K562 (cell line): ENCODE measurements around the gene PTBP3. TPM values are rescaled to one million over a fixed set of nuclear protein-coding genes. Genes with fewer than 3 reads are reported as not detected.

Experiments used
- CSDE1 ChIP-seq, 2 experiments: fragments of 450-650 bp; IDR thresholded peaks; 2 replicates each; pipeline ENCODE4 v1.6.1; 2016; ENCODE audit warnings: mild to moderate bottlenecking in 1 of 2
- FOS ChIP-seq: IDR thresholded peaks from 3 replicates; pipeline ENCODE4 v1.6.1; 2011; ENCODE audit not compliant: insufficient read length; ENCODE audit errors: extremely low read depth
- HDAC2 ChIP-seq: fragments of 450-650 bp; IDR thresholded peaks from 2 replicates; pipeline ENCODE4 v1.6.1; 2016; ENCODE audit warnings: mild to moderate bottlenecking
- HDGF ChIP-seq: fragments of 450-650 bp; IDR thresholded peaks from 2 replicates; pipeline ENCODE4 v1.6.1; 2016
- NFATC3 ChIP-seq: fragments of 450-650 bp; IDR thresholded peaks from 2 replicates; pipeline ENCODE4 v1.6.1; 2017; ENCODE audit warnings: mild to moderate bottlenecking
- NONO ChIP-seq, 2 experiments: fragments of 200-400 bp in 1 of 2; fragments of 450-650 bp in 1 of 2; formaldehyde crosslinking in 1 of 2; IDR thresholded peaks; 2 replicates each; pipeline ENCODE4 v1.6.1; 2017; ENCODE audit warnings: low read depth in 2 of 2, mild to moderate bottlenecking in 2 of 2, moderate library complexity in 2 of 2, low read length in 1 of 2
- NR2C1 ChIP-seq, 2 experiments: fragments of 450-650 bp; IDR thresholded peaks; 2 replicates each; pipeline ENCODE4 v1.6.1; 2017; ENCODE audit warnings: mild to moderate bottlenecking in 2 of 2, antibody characterized with exemption in 1 of 2, inconsistent platforms in 1 of 2, missing compliant biosample characterization in 1 of 2, missing genetic modification characterization in 1 of 2
- PCBP1 ChIP-seq: fragments of 200-400 bp; formaldehyde crosslinking; IDR thresholded peaks from 2 replicates; pipeline ENCODE4 v1.6.1; 2018; ENCODE audit warnings: mild to moderate bottlenecking, low read depth, low read length; ENCODE audit not compliant: poor library complexity, severe bottlenecking
- POLR2H ChIP-seq: IDR thresholded peaks from 2 replicates; pipeline ENCODE4 v1.6.1; 2016; ENCODE audit warnings: missing genetic modification characterization, low read depth, mild to moderate bottlenecking, control low read depth, missing compliant biosample characterization, moderate library complexity
- POLR3G ChIP-seq: IDR thresholded peaks from 2 replicates; pipeline ENCODE4 v1.6.1; 2011; ENCODE audit not compliant: insufficient read length, insufficient replicate concordance; ENCODE audit errors: extremely low read depth
- RBM34 ChIP-seq: fragments of 200-400 bp; formaldehyde crosslinking; IDR thresholded peaks from 2 replicates; pipeline ENCODE4 v1.6.1; 2018; ENCODE audit warnings: low read length, borderline replicate concordance; ENCODE audit not compliant: insufficient read depth
- TGIF2 ChIP-seq: sonication (generic); formaldehyde crosslinking; IDR thresholded peaks from 2 replicates; pipeline ENCODE4 v1.8.1; 2022; ENCODE audit warnings: mild to moderate bottlenecking, missing genetic modification reagents, moderate library complexity
- THAP12 ChIP-seq: fragments of 250-450 bp; sonication (Bioruptor Pico); IDR thresholded peaks from 2 replicates; pipeline ENCODE4 v1.9.0; 2021; ENCODE audit warnings: mild to moderate bottlenecking, inconsistent platforms
- ZBTB8A ChIP-seq: fragments of 450-650 bp; IDR thresholded peaks from 2 replicates; pipeline ENCODE4 v1.6.1; 2018; ENCODE audit warnings: mild to moderate bottlenecking, moderate library complexity; ENCODE audit not compliant: partially characterized antibody
- ZNF174 ChIP-seq: fragments of 250-450 bp; sonication (Bioruptor Pico); IDR thresholded peaks from 2 replicates; pipeline ENCODE4 v1.4.0; 2020; ENCODE audit warnings: mild to moderate bottlenecking
- ZNF311 ChIP-seq: fragments of 250-450 bp; sonication (Bioruptor Pico); IDR thresholded peaks from 2 replicates; pipeline ENCODE4 v1.4.0; 2020; ENCODE audit warnings: mild to moderate bottlenecking, moderate library complexity
- ZNF707 ChIP-seq: fragments of 250-450 bp; sonication (Bioruptor Pico); conservative IDR thresholded peaks from 2 replicates; pipeline ENCODE4 v1.8.0; 2022; ENCODE audit warnings: inconsistent platforms, mild to moderate bottlenecking, moderate library complexity
- polyA plus RNA-seq, 8 experiments: library from polyadenylated mRNA; depleted of rRNA in 4 of 8; stranded (reverse) in 5 of 8; unstranded in 3 of 8; fragments of >200 nt; fragmentation: Nextera tagmentation in 2 of 8; fragmentation: Illumina TruSeq in 1 of 8; extraction: Ambion mirVana in 2 of 8; extraction: Trizol in 1 of 8; gene quantifications; 2 replicates each; pipeline versions ENCODE4 v1.2.1 to v1.2.3, GENCODE V29; 2011 to 2014; ENCODE audit warnings: inconsistent platforms in 1 of 8, missing spikeins in 1 of 8
- total RNA-seq, 7 experiments: library from RNA; depleted of rRNA in 6 of 7; stranded (reverse); fragments of >200 nt in 6 of 7; fragmentation: Illumina TruSeq in 2 of 7; extraction: Trizol in 2 of 7; gene quantifications; 2 replicates each; pipeline versions ENCODE4 v1.2.1 to v1.2.3, GENCODE V29; 2011 to 2021; ENCODE audit warnings: low replicate concordance in 1 of 7
- TF ChIP-seq, protein P1 (sequence below): sonication (generic); formaldehyde crosslinking; IDR thresholded peaks from 2 replicates; pipeline ENCODE4 v1.8.1; 2022; ENCODE audit warnings: missing genetic modification reagents
- TF ChIP-seq, protein P2 (sequence below): sonication (generic); formaldehyde crosslinking; IDR thresholded peaks from 2 replicates; pipeline ENCODE4 v1.8.0; 2022; ENCODE audit warnings: missing genetic modification reagents, mild to moderate bottlenecking, moderate library complexity, borderline replicate concordance
- TF ChIP-seq, protein P3 (sequence below): sonication (generic); formaldehyde crosslinking; IDR thresholded peaks from 2 replicates; pipeline ENCODE4 v1.8.0; 2023; ENCODE audit warnings: mild to moderate bottlenecking, missing genetic modification reagents
- TF ChIP-seq, protein P4 (sequence below): fragments of 450-650 bp; IDR thresholded peaks from one replicate; pipeline ENCODE4 v1.6.1; 2018; ENCODE audit warnings: mild to moderate bottlenecking, moderate library complexity; ENCODE audit not compliant: partially characterized antibody

Gene PTBP3
- total and polyA plus RNA-seq, 9 of the 15 experiments (the other 6 are each of a cell fraction or from before 2014, with no cell fraction given): 22.4 to 132 (median 68.0) TPM

DNA sequence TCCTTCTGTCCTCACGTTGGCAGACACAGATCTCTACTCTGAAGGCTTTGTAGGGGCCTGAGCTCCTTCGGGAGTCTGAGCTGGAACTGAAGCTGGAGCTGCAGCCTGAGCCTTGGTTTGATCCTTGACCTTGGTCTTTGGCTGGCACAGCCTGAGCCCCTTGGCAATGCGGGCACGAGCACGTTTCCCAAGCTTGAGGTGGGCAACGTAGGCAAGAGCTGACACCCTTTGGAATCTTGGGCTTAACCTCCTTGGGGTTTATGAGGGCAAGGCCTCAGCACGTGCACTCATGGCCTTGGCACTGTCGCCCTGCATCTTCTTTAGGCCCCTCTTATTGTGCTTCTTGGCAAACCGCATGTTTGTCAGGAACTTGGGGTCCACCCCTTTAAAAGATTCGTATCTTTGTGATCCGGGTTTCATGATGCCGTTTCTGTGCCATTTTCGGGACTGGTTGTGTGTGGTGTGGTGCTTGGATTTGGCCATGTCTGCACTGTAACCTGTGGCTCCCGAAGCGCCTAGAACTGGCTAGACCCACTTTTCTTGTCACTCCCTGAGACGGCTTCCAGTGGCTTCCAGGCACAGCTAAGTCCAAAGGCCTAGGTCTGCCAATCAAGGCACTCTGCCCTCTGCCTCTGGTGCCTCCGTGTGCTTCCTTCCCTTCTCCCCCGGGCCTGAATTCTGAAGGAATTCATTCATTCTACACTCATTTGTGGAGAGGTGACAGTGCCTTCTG lies 159.8 kb downstream of the PTBP3 start (continued):
- no peak for TF ChIP-seq TGIF2 (CRISPR knock-in tag)
- TF ChIP-seq HDAC2: no peak
- no peak for TF ChIP-seq NFATC3
- no peak for TF ChIP-seq POLR2H
- no peak for TF ChIP-seq CSDE1 (IDR thresholded peaks at IDR 0.05)
- TF ChIP-seq HDGF: no peak
- no peak for TF ChIP-seq THAP12 (CRISPR knock-in tag)
- TF ChIP-seq, protein P1, sequence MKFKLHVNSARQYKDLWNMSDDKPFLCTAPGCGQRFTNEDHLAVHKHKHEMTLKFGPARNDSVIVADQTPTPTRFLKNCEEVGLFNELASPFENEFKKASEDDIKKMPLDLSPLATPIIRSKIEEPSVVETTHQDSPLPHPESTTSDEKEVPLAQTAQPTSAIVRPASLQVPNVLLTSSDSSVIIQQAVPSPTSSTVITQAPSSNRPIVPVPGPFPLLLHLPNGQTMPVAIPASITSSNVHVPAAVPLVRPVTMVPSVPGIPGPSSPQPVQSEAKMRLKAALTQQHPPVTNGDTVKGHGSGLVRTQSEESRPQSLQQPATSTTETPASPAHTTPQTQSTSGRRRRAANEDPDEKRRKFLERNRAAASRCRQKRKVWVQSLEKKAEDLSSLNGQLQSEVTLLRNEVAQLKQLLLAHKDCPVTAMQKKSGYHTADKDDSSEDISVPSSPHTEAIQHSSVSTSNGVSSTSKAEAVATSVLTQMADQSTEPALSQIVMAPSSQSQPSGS (CRISPR knock-in tag): no peak
- TF ChIP-seq RBM34: no peak
- TF ChIP-seq ZNF174 (CRISPR knock-in tag): no peak
- TF ChIP-seq, protein P2, sequence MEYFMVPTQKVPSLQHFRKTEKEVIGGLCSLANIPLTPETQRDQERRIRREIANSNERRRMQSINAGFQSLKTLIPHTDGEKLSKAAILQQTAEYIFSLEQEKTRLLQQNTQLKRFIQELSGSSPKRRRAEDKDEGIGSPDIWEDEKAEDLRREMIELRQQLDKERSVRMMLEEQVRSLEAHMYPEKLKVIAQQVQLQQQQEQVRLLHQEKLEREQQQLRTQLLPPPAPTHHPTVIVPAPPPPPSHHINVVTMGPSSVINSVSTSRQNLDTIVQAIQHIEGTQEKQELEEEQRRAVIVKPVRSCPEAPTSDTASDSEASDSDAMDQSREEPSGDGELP (CRISPR knock-in tag): peak; percentile 40; the same call in 1 of the 2 replicates
- no peak for TF ChIP-seq POLR3G
- no peak for TF ChIP-seq ZBTB8A
- TF ChIP-seq, protein P3, sequence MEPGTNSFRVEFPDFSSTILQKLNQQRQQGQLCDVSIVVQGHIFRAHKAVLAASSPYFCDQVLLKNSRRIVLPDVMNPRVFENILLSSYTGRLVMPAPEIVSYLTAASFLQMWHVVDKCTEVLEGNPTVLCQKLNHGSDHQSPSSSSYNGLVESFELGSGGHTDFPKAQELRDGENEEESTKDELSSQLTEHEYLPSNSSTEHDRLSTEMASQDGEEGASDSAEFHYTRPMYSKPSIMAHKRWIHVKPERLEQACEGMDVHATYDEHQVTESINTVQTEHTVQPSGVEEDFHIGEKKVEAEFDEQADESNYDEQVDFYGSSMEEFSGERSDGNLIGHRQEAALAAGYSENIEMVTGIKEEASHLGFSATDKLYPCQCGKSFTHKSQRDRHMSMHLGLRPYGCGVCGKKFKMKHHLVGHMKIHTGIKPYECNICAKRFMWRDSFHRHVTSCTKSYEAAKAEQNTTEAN: no peak
- TF ChIP-seq NONO (IDR thresholded peaks at IDR 0.05; ENCODE audit: low read depth in 2 of 2, low read length in 1 of 2): no peak
- no peak for TF ChIP-seq NR2C1 (IDR thresholded peaks at IDR 0.05)
- TF ChIP-seq NR2C1 (tag; IDR thresholded peaks at IDR 0.05): 0 out of 2 replicates have a peak, but pooled peaks have one; percentile 10
- TF ChIP-seq ZNF311 (CRISPR knock-in tag): no peak
- TF ChIP-seq PCBP1: no peak
- TF ChIP-seq, protein P4, sequence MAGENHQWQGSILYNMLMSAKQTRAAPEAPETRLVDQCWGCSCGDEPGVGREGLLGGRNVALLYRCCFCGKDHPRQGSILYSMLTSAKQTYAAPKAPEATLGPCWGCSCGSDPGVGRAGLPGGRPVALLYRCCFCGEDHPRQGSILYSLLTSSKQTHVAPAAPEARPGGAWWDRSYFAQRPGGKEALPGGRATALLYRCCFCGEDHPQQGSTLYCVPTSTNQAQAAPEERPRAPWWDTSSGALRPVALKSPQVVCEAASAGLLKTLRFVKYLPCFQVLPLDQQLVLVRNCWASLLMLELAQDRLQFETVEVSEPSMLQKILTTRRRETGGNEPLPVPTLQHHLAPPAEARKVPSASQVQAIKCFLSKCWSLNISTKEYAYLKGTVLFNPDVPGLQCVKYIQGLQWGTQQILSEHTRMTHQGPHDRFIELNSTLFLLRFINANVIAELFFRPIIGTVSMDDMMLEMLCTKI: no peak
- no peak for TF ChIP-seq FOS
- TF ChIP-seq ZNF707: no peak
